H9 (cell line): Measurements from ENCODE around the gene PMM2. TPM values are rescaled to one million over a fixed set of nuclear protein-coding genes. Genes with fewer than 3 reads are reported as not detected.

Source experiments
- DNase-seq: peaks from one replicate; pipeline ENCODE4 v3.0.0-alpha.2; 2017
- H2AFZ ChIP-seq: one replicate; pipeline ENCODE4 v1.6.1; 2013; ENCODE audit warnings: mild to moderate bottlenecking, low read length, control low read depth, moderate library complexity
- H2AK5ac ChIP-seq: 2 replicates; pipeline ENCODE4 v1.6.1; 2013; ENCODE audit warnings: low read length, control low read depth, mixed read lengths; ENCODE audit not compliant: insufficient read length
- H2BK120ac ChIP-seq: one replicate; pipeline ENCODE4 v1.6.1; 2013; ENCODE audit warnings: low read depth, mild to moderate bottlenecking, low read length, control low read depth, inconsistent platforms; ENCODE audit not compliant: poor library complexity, severe bottlenecking
- H2BK12ac ChIP-seq: 2 replicates; pipeline ENCODE4 v1.6.1; 2013; ENCODE audit warnings: low read length, control low read depth, mixed read lengths, low read depth; ENCODE audit not compliant: insufficient read length
- H2BK15ac ChIP-seq: 2 replicates; pipeline ENCODE4 v1.6.1; 2013; ENCODE audit warnings: low read depth, low read length, control low read depth
- H2BK20ac ChIP-seq: one replicate; pipeline ENCODE4 v1.6.1; 2013; ENCODE audit warnings: low read depth, mild to moderate bottlenecking, low read length, control low read depth, inconsistent platforms; ENCODE audit not compliant: poor library complexity, severe bottlenecking
- H2BK5ac ChIP-seq: 2 replicates; pipeline ENCODE4 v1.6.1; 2013; ENCODE audit warnings: low read length, control low read depth, mixed read lengths; ENCODE audit not compliant: insufficient read length
- H3K14ac ChIP-seq: 2 replicates; pipeline ENCODE4 v1.6.1; 2013; ENCODE audit warnings: low read length, control low read depth; ENCODE audit not compliant: insufficient read depth
- H3K18ac ChIP-seq: 2 replicates; pipeline ENCODE4 v1.6.1; 2013; ENCODE audit warnings: low read depth, mild to moderate bottlenecking, mixed read lengths, low read length, control low read depth; ENCODE audit not compliant: insufficient read length
- H3K23ac ChIP-seq: 2 replicates; pipeline ENCODE4 v1.6.1; 2013; ENCODE audit warnings: low read length, control low read depth, mixed read lengths, low read depth; ENCODE audit not compliant: insufficient read length
- H3K23me2 ChIP-seq: 2 replicates; pipeline ENCODE4 v1.6.1; 2013; ENCODE audit warnings: low read depth, mild to moderate bottlenecking, mixed read lengths, low read length, control low read depth; ENCODE audit not compliant: insufficient read length, poor library complexity, severe bottlenecking
- H3K27ac ChIP-seq: 2 replicates; pipeline ENCODE4 v1.5.1; 2013; ENCODE audit warnings: low read length, control low read depth, mixed read lengths, low read depth; ENCODE audit not compliant: insufficient read length
- H3K27me3 ChIP-seq: 2 replicates; pipeline ENCODE4 v1.6.1; 2013; ENCODE audit warnings: low read length, control low read depth, inconsistent platforms; ENCODE audit not compliant: insufficient read depth
- H3K4ac ChIP-seq: 2 replicates; pipeline ENCODE4 v1.6.1; 2013; ENCODE audit warnings: low read depth, mild to moderate bottlenecking, control low read depth, inconsistent platforms, low read length, moderate library complexity
- H3K4me1 ChIP-seq: 2 replicates; pipeline ENCODE4 v1.6.1; 2013; ENCODE audit warnings: low read length, control low read depth, inconsistent platforms; ENCODE audit not compliant: insufficient read depth
- H3K4me2 ChIP-seq: 2 replicates; pipeline ENCODE4 v1.6.1; 2013; ENCODE audit warnings: low read length, control low read depth, mixed read lengths; ENCODE audit not compliant: insufficient read length, insufficient read depth
- H3K56ac ChIP-seq: 2 replicates; pipeline ENCODE4 v1.6.1; 2013; ENCODE audit warnings: low read depth, mild to moderate bottlenecking, mixed read lengths, low read length, control low read depth; ENCODE audit not compliant: insufficient read length
- H3K79me1 ChIP-seq: 2 replicates; pipeline ENCODE4 v1.6.1; 2013; ENCODE audit warnings: low read depth, mild to moderate bottlenecking, moderate library complexity, low read length, control low read depth, inconsistent platforms; ENCODE audit not compliant: insufficient read depth, poor library complexity, severe bottlenecking
- H3K79me2 ChIP-seq: 2 replicates; pipeline ENCODE4 v1.6.1; 2013; ENCODE audit warnings: low read length, control low read depth, inconsistent platforms; ENCODE audit not compliant: insufficient read depth
- H3K9ac ChIP-seq: 2 replicates; pipeline ENCODE4 v1.6.1; 2013; ENCODE audit warnings: low read length, control low read depth, mixed read lengths; ENCODE audit not compliant: insufficient read length; ENCODE audit errors: extremely low read depth
- H3K9me3 ChIP-seq: one replicate; pipeline ENCODE4 v1.6.1; 2013; ENCODE audit warnings: low read depth, low read length, inconsistent platforms; ENCODE audit not compliant: control insufficient read depth
- H3T11ph ChIP-seq: one replicate; pipeline ENCODE4 v1.6.1; 2013; ENCODE audit warnings: mild to moderate bottlenecking, low read length, control low read depth, inconsistent platforms
- H4K20me1 ChIP-seq: one replicate; pipeline ENCODE4 v1.6.1; 2013; ENCODE audit not compliant: control insufficient read depth, insufficient read length, insufficient read depth
- H4K5ac ChIP-seq: 2 replicates; pipeline ENCODE4 v1.6.1; 2013; ENCODE audit warnings: low read depth, mild to moderate bottlenecking, mixed read lengths, low read length, control low read depth; ENCODE audit not compliant: insufficient read length
- H4K8ac ChIP-seq: replicated peaks from 2 replicates; pipeline ENCODE4 v1.6.1; 2013; ENCODE audit warnings: low read length, control low read depth, mixed read lengths, low read depth; ENCODE audit not compliant: insufficient read length
- H4K91ac ChIP-seq: 2 replicates; pipeline ENCODE4 v1.6.1; 2013; ENCODE audit warnings: low read depth, mild to moderate bottlenecking, moderate library complexity, mixed read lengths, low read length, control low read depth; ENCODE audit not compliant: insufficient read length
- H3K27ac Mint-ChIP-seq, 3 experiments: 2 replicates in 2 of 3; 3 replicates in 1 of 3; pipeline ENCODE4 v1.8.0; 2020 to 2021; ENCODE audit warnings: mixed read lengths in 3 of 3, mild to moderate bottlenecking in 1 of 3, moderate library complexity in 1 of 3
- H3K27me3 Mint-ChIP-seq: 2 replicates; pipeline ENCODE4 v1.8.0; 2021; ENCODE audit warnings: low read depth, mild to moderate bottlenecking, moderate library complexity, mixed read lengths
- H3K36me3 Mint-ChIP-seq, 3 experiments: 2 replicates in 2 of 3; 3 replicates in 1 of 3; pipeline ENCODE4 v1.8.0; 2020 to 2021; ENCODE audit warnings: low read depth in 3 of 3, mixed read lengths in 3 of 3; ENCODE audit not compliant: insufficient read depth in 1 of 3
- H3K4me1 Mint-ChIP-seq, 2 experiments: 2 replicates each; pipeline ENCODE4 v1.8.0; 2020; ENCODE audit warnings: mixed read lengths in 2 of 2
- H3K4me3 Mint-ChIP-seq, 2 experiments: 2 replicates in 1 of 2; 3 replicates in 1 of 2; pipeline ENCODE4 v1.8.0; 2020 to 2021; ENCODE audit warnings: mild to moderate bottlenecking in 2 of 2, mixed read lengths in 2 of 2, moderate library complexity in 1 of 2
- H3K9me3 Mint-ChIP-seq, 2 experiments: 2 replicates in 1 of 2; 3 replicates in 1 of 2; pipeline ENCODE4 v1.8.0; 2020; ENCODE audit warnings: mild to moderate bottlenecking in 2 of 2, mixed read lengths in 2 of 2, moderate library complexity in 1 of 2
- CTCF ChIP-seq: fragments of 200-600 bp; sonication (generic); conservative IDR thresholded peaks from 3 replicates; pipeline ENCODE4 v1.8.0; 2021; ENCODE audit warnings: antibody characterized with exemption, mild to moderate bottlenecking
- WGBS: extraction: QIAGEN DNeasy Blood & Tissue Kit; methylation state at CpG from one replicate; pipeline ENCODE4 v1.1.7; 2013; ENCODE audit warnings: missing lambda C conversion rate, low lambda C conversion rate, mixed read lengths; ENCODE audit not compliant: insufficient read length; ENCODE audit errors: extremely low coverage; 5-methylcytosine and 5-hydroxymethylcytosine counted together
- total RNA-seq: library from RNA; stranded (reverse); gene quantifications from 2 replicates; pipeline ENCODE4 v1.2.1, GENCODE V29; 2021

The PMM2 gene
- total RNA-seq, 1 experiment from 2014 or later: 82.7 TPM

DNA sequence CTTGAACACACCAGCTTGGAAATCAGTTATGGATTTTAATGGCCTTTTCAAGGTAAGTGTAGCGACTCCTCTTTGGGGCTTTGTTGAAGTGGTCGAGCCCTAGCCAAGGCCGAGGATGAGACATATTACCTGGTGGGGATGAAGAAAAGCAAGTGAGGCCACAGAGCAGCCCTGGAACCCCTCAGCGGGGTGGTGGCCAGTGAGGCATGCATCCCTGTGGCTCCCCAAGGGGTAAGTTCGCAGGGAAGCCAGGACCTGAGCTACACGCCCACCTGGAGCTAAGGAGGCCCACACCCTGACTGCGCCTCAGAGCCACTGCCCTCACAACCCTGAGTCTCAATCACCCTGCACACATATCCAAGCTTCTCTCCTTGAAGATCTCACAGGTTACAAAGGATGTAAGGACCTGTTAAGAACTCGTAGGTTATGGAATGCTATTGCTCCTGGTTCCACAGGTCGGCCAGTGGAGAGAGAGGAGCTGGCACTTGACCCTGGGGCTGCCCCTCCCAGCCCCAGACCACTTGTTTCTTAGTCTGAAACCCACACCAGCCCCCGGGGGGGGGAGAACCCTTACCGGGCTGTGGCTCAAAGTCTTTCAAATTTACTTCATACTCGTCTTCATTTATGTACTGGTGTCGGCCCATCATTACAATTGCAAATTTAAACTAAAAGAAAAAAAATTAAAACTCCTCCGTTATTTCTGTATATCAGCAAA lies 96.5 kb downstream of the PMM2 start:
- Mint-ChIP-seq H3K36me3 (peaks cover 68 to 91% (median 91%) of the 10 kb centered on the region in 3 experiments), H3K9me3 (no peaks in the 10 kb centered on the region), H3K4me1 (no peaks in the 10 kb centered on the region; a peak in 1 of 4 replicates), H3K4me3 (no peak overlapping the region), H3K27ac (no peak overlapping the region; a peak in 1 of 7 replicates), H3K27me3 (peaks cover 1% of the 10 kb centered on the region; the same call in 1 of the 2 replicates)
- H3T11ph ChIP-seq: no peak overlapping the region
- H3K18ac ChIP-seq: no peak overlapping the region
- H2BK5ac ChIP-seq: no peak overlapping the region
- no peak overlapping the region for H4K8ac ChIP-seq
- no peak overlapping the region for H3K4me2 ChIP-seq
- H3K27me3 ChIP-seq: no peaks in the 10 kb centered on the region
- H3K23ac ChIP-seq: no peak overlapping the region
- no peak overlapping the region for H2AFZ ChIP-seq
- no peak overlapping the region for H2AK5ac ChIP-seq
- WGBS: no CpG with 5 or more reads among the region's 14 CpGs
- no peak overlapping the region for H3K9ac ChIP-seq
- H3K56ac ChIP-seq: no peak overlapping the region
- no peaks in the 10 kb centered on the region for H3K23me2 ChIP-seq
- H3K79me2 ChIP-seq: no peaks in the 10 kb centered on the region
- no peak for DNase-seq
- no peaks in the 10 kb centered on the region for H3K4me1 ChIP-seq
- H3K27ac ChIP-seq: no peak overlapping the region
- no peak overlapping the region for H3K4ac ChIP-seq
- H2BK12ac ChIP-seq: no peak overlapping the region
- no peaks in the 10 kb centered on the region for H3K79me1 ChIP-seq
- no peak overlapping the region for H4K91ac ChIP-seq
- no peak overlapping the region for H2BK15ac ChIP-seq
- no peak overlapping the region for H2BK20ac ChIP-seq
- H2BK120ac ChIP-seq: no peak overlapping the region
- no peak overlapping the region for H3K14ac ChIP-seq
- no peaks in the 10 kb centered on the region for H3K9me3 ChIP-seq
- H4K20me1 ChIP-seq: no peaks in the 10 kb centered on the region
- no peak overlapping the region for H4K5ac ChIP-seq
- TF ChIP-seq CTCF: no peak
